RPMI8226 (cell line): ENCODE results near the gene MYO9A.
"Not testable (repeated sequence)": the region's sequence is repeated elsewhere in the genome, so short reads cannot be mapped to it uniquely, and the experiment has no call there.

ENCODE experiments used
- DNase-seq: peaks from one replicate; pipeline ENCODE4 v3.0.0-alpha.2; 2015

Gene MYO9A

GRCh38 chr15:72034859-72035650, 82.9 kb downstream of the MYO9A start:
- no peak for DNase-seq

- no peak for DNase-seq
These were observed 83.6 kb downstream of the MYO9A start for GRCh38 chr15:72034351-72034750.

DNA sequence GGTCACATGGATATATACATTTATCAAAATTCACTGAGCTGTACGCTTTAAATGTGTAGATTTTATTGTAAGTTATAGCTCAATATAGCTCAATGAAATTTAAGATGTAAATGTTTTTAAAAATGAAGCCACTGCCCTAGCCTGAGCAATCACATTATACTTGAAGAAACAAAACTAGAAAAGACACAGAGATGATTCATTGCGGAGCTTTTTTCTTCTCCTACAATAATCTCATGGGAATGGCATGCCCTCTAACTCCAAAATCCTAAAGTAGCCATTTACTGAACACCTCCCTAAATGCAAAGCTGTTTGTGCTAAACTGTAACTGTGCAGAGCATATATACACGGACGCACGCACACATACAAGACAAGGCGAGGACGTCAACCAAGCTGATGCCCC, 84.2 kb downstream of the MYO9A start:
- no peak for DNase-seq

DNA sequence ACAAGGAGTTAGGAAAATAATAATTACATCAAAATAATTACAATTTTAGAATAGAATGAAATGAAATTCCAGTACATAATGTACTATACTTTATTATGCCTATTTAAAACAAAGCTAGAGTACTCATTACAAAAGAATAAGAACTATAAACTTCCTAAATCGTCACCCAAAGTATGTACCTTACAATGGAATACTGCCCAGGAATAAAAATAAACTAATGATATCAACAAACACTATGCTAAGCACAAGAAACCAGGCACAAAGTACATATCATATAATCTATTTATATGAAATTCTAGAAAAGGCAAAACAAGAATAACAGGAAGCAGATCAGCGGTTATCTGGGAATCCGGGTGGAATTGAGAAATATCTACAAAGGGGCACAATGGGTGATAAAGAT, 84.7 kb downstream of the MYO9A start:
- no peak for DNase-seq

DNA sequence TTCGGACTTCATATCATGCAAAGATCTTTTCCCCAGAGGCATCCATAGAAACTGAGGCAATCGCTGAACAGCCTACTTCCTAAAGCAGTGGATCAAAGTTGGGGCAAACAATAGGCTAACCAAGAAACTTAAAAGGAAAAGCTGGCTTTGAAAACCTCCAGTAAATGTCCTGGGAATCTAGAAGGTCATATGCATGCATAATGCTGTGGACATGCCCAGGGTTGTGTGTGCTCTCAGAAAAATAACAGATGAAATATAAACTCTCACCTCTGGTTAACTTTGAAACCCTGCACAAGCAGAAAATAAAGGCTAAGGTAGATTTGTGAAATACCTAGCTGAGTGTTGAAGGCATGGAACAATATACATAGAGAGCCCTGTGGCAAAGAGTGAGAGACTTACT, 96.3 kb downstream of the MYO9A start:
- DNase-seq = no peak

DNA sequence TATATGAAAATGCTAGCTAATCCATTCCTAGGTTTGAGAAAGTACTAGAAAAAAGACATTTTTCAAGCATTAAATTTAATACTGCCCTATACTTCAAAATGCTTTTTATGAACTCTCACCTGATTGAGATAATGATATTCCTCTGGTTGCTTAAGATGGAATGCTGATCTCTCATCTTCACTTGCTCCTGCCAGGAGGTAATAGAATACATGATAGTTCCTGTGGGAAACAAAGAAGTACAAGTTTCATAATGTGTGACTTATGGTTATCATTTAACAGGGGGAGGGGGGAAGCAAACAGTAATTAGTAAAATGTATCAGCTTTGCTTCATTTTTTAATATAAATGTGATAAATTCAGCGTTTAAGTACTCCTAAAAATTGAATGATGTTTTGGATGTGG, 97.2 kb downstream of the MYO9A start:
- DNase-seq = no peak

- not testable (repeated sequence) for DNase-seq
These were observed 103.4 kb downstream of the MYO9A start for GRCh38 chr15:72014555-72014954.

- DNase-seq = no peak
These were observed 104.2 kb downstream of the MYO9A start for GRCh38 chr15:72013703-72014102.

DNA sequence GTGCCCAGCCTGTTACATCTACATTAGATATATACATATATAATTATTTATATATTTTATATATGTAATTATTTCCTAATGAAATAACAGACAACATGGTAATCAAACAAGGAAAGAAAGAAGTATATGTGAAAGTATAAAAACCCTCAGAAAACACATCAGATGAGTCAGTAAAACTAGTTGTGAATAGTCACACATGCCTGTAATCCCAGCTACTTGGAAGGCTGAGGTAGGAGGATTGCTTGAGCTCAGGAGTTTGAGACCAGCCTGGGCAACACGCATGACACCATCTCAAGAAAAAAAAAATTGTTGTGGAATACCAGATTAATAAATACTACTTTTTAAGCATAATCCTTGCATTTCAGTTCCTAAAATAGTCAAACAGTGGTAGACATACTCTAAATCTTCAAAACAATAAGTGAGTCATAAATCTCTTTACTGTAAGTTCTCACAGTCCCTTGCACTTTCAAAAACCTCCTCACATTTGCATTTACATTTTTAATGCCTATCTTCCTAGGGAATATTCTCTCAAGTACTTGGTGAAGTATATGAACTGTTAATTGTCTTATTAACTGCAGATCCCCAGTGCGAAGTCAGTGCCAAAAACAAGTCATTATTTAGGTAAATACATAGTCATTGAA, 106.5 kb downstream of the MYO9A start:
- DNase-seq = no peak

- no peak for DNase-seq
These were observed 108.7 kb downstream of the MYO9A start for GRCh38 chr15:72009222-72009621.

DNA sequence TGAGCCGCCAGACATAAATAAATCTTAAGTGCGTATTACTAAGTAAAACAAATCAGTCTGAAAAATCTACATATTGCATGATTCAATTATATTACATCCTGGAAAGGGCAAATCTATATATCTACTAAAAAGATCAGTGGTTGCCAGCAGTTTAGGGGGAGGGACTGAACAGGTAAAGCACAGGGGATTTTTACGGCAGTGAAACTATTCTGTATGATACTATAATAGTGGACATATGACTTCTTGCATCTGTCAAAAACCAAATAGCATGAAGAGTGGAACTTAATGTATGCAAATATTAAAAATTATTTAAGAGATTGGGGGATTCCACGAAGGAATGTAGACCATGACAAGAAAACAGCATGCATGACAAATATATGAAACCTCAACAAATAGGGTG, 111.6 kb downstream of the MYO9A start:
- no peak for DNase-seq

GRCh38 chr15:72005483-72005882, 112.5 kb downstream of the MYO9A start:
- no peak for DNase-seq

GRCh38 chr15:71999807-72000206, 118.1 kb downstream of the MYO9A start:
- DNase-seq = no peak

DNA sequence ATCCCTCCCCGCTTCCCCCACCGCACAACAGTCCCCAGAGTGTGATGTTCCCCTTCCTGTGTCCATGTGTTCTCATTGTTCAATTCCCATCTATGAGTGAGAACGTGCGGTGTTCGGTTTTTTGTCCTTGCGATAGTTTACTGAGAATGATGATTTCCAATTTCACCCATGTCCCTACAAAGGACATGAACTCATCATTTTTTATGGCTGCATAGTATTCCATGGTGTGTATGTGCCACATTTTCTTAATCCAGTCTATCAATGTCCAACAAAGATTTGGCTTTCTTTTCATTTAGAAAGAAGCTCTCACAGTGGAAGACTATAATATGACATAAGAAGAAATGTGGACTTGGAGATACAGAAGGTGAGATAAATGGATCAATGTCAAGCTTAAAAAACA, 119.2 kb downstream of the MYO9A start:
- DNase-seq = not testable (repeated sequence)

DNA sequence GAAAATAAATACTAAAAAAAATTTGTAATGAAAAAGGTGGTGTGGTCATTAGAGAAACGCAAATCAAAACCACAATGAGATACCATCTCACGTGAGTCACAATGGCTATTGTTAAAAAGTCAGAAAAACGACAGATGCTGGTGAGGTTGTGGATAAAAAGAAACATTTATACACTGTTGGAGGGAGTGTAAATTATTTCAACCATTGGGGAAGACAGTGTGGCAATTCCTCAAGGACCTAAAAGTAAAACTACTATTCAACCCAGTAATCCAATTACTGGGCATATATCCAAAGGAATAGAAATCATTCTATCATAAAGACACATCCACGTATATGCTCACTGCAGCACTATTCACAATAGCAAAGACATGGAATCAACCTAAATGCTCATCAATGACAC, 120.3 kb downstream of the MYO9A start:
- DNase-seq = no peak

DNA sequence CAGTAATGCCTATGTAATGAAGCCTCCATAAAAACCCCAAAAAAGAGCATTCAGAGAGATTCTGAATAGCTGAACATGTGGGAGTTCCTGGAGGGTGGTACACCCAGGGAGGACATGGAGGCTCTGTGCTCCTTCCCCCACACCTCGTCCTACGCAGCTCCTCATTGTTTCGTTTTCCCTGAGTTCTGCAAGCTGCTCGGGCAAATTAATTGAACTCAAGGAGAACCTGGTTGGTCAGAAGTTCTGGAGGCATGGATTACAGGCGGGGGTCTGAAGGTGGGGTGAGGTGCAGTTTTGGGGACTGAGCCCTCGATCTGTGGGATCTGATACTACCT, 142.2 kb downstream of the MYO9A start:
- DNase-seq = no peak

- DNase-seq = no peak
These were observed 143.7 kb downstream of the MYO9A start for GRCh38 chr15:71974211-71974610.

- no peak for DNase-seq
These were observed 144.6 kb downstream of the MYO9A start for GRCh38 chr15:71973366-71973765.

GRCh38 chr15:71971905-71972304, 146.0 kb downstream of the MYO9A start:
- no peak for DNase-seq

GRCh38 chr15:71970435-71970834, 147.5 kb downstream of the MYO9A start:
- DNase-seq = no peak

DNA sequence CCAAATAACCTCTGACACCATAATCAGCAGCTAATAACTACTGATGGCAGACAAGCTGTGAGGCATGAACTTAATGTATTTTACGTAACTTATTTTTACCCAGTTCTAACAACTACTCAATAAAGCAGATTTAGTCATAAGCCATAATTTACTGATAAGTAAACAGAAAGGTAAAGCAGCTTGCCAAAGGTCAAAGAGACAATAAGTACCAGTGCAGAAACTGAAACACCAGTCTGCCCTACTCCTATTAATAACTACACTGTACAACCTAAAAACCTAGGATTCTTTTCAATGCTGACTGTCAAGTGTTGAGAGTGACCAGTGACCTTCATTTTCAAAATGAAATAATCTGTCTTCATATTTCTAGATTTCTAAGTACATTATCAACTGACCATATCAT, 155.4 kb downstream of the MYO9A start:
- DNase-seq = no peak

- no peak for DNase-seq
These were observed 160.9 kb downstream of the MYO9A start for GRCh38 chr15:71957026-71957425.

- no peak for DNase-seq
These were observed 166.8 kb downstream of the MYO9A start for GRCh38 chr15:71951134-71951533.

DNA sequence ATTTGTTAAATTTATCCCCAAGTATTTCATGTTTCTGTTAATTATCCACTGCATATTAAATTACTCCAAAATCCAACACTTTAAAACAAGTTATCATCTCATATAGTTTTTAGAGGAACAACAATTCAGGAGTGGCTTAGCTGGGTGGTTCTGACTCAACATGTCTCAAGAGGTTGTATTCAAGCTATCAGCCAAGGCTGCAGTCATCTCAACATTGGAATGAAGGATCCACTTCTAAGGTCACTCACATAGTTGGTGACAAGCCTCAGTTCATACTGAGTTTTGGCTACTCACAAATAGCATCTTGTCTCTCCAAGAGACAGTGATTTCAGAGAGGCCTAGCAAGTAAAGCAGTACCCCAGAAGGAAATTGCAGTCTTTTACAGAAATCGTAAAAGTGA, 172.9 kb downstream of the MYO9A start:
- no peak for DNase-seq

DNA sequence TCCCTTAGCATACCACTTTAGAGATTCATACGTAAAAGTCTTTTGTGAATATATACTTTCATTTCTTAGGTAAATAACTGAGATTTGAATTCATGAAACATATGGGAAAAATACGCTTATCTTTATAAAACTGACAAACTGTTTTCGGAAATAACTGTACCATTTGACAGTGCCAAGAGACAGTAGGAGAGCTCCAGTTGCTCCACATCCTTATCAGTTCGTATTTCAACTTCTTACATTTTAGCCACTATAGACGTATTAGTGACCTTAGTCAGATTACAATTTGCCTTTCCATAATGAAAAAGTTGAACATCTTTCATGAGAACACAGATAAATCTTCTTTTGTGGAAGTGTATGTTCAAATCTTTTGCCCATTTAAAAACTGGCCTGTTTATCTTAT, 174.1 kb downstream of the MYO9A start:
- DNase-seq = no peak
